SK-N-SH (cell line): ENCODE measurements around the gene HSD11B1L.

Experiments
- CTCF ChIP-seq: fragments of 200-600 bp; sonication (generic); IDR thresholded peaks from 2 replicates; pipeline ENCODE4 v1.6.1; 2017; ENCODE audit warnings: antibody characterized with exemption, mild to moderate bottlenecking, moderate library complexity
- FOSL2 ChIP-seq: IDR thresholded peaks from 2 replicates; pipeline ENCODE4 v1.4.0; 2012; ENCODE audit warnings: low read depth, mild to moderate bottlenecking, moderate library complexity, borderline replicate concordance
- GABPA ChIP-seq: IDR thresholded peaks from 2 replicates; pipeline ENCODE4 v1.4.0; 2012; ENCODE audit warnings: low read depth, mild to moderate bottlenecking
- JUND ChIP-seq: IDR thresholded peaks from 2 replicates; pipeline ENCODE4 v1.4.0; 2012
- MAX ChIP-seq: IDR thresholded peaks from 2 replicates; pipeline ENCODE4 v1.4.0; 2012; ENCODE audit warnings: low read depth
- TEAD4 ChIP-seq: IDR thresholded peaks from 2 replicates; pipeline ENCODE4 v1.4.0; 2012; ENCODE audit warnings: mild to moderate bottlenecking, borderline replicate concordance; ENCODE audit not compliant: insufficient read depth
- YY1 ChIP-seq: IDR thresholded peaks from 2 replicates; pipeline ENCODE4 v1.4.0; 2012; ENCODE audit warnings: low read depth, mild to moderate bottlenecking

DNA sequence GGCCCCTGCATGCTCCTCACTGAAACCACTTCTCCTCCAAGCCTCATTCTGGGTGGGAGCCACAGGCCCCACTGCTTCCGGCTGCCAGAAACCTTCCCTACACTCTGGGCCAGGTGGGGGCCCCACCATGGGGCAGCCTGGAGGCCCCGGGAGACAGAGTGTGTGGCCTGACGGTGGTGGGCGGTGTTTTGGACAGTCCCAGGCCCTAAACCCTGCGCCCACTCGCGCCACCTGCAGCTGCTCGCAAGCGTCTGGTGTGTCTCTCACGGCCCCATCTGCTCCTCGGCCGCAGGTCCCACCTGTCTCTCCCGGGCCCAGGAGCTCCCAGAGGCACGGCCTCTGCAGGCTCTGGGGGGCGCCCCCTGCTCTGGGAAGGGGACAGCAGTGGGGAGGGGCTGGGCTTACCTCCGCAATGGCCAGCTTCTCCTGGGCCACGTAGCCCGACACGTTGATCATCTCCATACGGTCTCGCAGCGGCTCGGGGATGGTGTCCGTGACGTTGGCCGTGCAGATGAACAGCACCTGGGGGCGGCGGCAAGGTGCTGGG lies 14.9 kb downstream of the HSD11B1L start:
- TF ChIP-seq CTCF (no peak), YY1 (no peak), GABPA (no peak), TEAD4 (no peak), MAX (no peak), FOSL2 (no peak), JUND (no peak)
